Sigmoid colon (tissue), 4 donors: ENCODE measurements around the gene ZSWIM6.

Source experiments
- EP300 ChIP-seq, 4 donors: sonication (generic); formaldehyde crosslinking; IDR thresholded peaks; one replicate each; pipeline ENCODE4 v1.6.1; 2017; ENCODE audit warnings: antibody characterized with exemption in 4 of 4
- POLR2A ChIP-seq, 2 donors: fragments of 450-650 bp; IDR thresholded peaks; one replicate each; pipeline ENCODE4 v1.6.1; 2016; ENCODE audit warnings: antibody characterized with exemption in 2 of 2, mild to moderate bottlenecking in 2 of 2, moderate library complexity in 2 of 2
- POLR2AphosphoS5 ChIP-seq, 4 donors: sonication (generic); formaldehyde crosslinking; IDR thresholded peaks; one replicate each; pipeline ENCODE4 v1.6.1; 2017; ENCODE audit warnings: antibody characterized with exemption in 4 of 4
- TF ChIP-seq, protein P1 (sequence below), 4 experiments: fragments of 450-650 bp in 3 of 4; fragments of 200-600 bp in 1 of 4; IDR thresholded peaks; one replicate each; pipeline ENCODE4 v1.5.1; 2016 to 2019; ENCODE audit warnings: antibody characterized with exemption in 4 of 4, mild to moderate bottlenecking in 3 of 4, moderate library complexity in 2 of 4

DNA sequence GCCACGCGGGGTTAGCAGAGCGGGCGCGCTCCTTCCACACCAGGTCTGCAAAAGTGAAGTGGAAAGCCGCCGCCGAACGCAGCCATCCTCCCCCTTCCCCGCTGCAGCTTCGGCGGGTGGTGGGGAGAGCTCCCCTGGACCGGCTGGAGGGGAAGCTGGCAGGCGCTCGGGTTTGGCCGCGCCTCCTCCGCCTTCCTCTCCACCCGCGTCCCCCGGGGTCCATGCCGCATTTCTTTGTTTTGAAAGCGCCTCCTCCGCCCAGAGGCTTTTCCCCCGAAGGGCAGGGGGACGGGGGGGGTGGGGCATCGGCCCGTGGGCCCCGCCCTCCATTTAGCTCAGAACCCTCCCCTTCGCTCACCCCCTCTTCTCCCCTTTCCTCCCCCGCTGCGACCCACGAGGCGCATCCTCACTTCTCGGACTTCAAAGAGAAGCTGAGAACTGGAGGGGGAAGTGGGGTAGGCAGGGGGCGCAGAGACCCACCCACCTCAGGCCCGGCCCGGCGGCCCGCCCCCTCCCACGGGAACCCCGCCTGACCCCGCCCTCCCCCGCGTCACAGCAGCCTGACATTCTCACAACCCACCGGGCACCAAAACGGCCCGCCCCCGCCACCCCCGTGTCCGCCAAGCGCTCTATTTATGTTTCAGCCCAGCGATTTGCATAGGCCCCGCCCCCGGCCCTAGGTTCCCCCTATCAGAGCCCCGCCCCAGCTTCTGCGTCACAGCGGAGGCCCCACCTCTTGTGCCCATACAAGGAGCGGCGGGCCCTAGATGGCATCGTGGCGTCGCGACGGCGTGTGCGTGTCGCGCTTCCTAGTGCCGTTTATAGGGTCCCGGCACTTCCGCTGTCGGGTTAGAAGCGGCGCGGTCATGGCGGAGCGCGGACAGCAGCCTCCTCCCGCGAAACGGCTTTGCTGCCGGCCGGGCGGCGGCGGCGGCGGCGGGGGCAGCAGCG, at the start of gene ZSWIM6:
- TF ChIP-seq, protein P1, sequence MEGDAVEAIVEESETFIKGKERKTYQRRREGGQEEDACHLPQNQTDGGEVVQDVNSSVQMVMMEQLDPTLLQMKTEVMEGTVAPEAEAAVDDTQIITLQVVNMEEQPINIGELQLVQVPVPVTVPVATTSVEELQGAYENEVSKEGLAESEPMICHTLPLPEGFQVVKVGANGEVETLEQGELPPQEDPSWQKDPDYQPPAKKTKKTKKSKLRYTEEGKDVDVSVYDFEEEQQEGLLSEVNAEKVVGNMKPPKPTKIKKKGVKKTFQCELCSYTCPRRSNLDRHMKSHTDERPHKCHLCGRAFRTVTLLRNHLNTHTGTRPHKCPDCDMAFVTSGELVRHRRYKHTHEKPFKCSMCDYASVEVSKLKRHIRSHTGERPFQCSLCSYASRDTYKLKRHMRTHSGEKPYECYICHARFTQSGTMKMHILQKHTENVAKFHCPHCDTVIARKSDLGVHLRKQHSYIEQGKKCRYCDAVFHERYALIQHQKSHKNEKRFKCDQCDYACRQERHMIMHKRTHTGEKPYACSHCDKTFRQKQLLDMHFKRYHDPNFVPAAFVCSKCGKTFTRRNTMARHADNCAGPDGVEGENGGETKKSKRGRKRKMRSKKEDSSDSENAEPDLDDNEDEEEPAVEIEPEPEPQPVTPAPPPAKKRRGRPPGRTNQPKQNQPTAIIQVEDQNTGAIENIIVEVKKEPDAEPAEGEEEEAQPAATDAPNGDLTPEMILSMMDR (IDR thresholded peaks at IDR 0.05) = no peak
- TF ChIP-seq POLR2A (IDR thresholded peaks at IDR 0.05) (peak; percentile 82 to 90), EP300 (IDR thresholded peaks at IDR 0.05) (peak in 2 of 4 donors; percentile 15 to 18), POLR2AphosphoS5 (IDR thresholded peaks at IDR 0.05) (peak; percentile 100)
